ENCODE results near the gene PRRT1.
"Not testable (repeated sequence)": the region's sequence is repeated elsewhere in the genome, so short reads cannot be mapped to it uniquely, and the experiment has no call there.

DNA sequence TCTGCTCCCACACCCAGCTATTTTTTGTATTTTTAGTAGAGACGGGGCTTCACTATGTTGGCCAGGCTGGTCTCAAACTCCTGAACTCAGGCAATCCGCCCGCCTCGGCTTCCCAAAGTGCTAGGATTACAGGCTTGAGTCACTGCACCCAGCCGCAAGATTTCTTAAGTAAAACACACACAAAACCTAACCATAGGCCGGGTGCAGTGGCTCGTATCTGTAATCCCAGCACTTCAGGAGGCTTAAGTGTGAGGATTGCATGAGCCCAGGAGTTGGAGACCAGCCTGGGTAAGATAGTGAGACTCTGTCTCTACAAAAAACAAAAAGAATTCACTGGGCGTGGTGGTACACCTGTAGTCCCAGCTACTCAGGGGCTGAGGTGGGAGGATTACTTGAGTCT is 51.5 kb downstream of the PRRT1 start:
- TF ChIP-seq, protein P1, sequence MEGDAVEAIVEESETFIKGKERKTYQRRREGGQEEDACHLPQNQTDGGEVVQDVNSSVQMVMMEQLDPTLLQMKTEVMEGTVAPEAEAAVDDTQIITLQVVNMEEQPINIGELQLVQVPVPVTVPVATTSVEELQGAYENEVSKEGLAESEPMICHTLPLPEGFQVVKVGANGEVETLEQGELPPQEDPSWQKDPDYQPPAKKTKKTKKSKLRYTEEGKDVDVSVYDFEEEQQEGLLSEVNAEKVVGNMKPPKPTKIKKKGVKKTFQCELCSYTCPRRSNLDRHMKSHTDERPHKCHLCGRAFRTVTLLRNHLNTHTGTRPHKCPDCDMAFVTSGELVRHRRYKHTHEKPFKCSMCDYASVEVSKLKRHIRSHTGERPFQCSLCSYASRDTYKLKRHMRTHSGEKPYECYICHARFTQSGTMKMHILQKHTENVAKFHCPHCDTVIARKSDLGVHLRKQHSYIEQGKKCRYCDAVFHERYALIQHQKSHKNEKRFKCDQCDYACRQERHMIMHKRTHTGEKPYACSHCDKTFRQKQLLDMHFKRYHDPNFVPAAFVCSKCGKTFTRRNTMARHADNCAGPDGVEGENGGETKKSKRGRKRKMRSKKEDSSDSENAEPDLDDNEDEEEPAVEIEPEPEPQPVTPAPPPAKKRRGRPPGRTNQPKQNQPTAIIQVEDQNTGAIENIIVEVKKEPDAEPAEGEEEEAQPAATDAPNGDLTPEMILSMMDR (conservative IDR thresholded peaks at IDR 0.05), result not testable (repeated sequence)
- TF ChIP-seq EZH2 (IDR thresholded peaks at IDR 0.05; ENCODE audit: low read depth), result not testable (repeated sequence)

Data from PC-9 (cell line).